Mesodermal cell (in vitro differentiated cells): ENCODE measurements around the gene NHLRC2.
A peak's percentile ranks its signal among the peaks of the same experiment; 100 is the strongest.

Source experiments
- H3K27ac ChIP-seq: 2 replicates; pipeline ENCODE4 v1.7.0; 2013; ENCODE audit warnings: mild to moderate bottlenecking, low read depth, low read length, moderate library complexity; ENCODE audit not compliant: severe bottlenecking
- H3K36me3 ChIP-seq: 2 replicates; pipeline ENCODE4 v1.7.1; 2013; ENCODE audit warnings: mild to moderate bottlenecking, low read length, moderate library complexity; ENCODE audit not compliant: control insufficient read depth, insufficient read depth
- H3K4me1 ChIP-seq: one replicate; pipeline ENCODE4 v1.7.1; 2013; ENCODE audit warnings: mild to moderate bottlenecking, low read length; ENCODE audit not compliant: insufficient read depth, control insufficient read depth, poor library complexity, severe bottlenecking
- H3K4me3 ChIP-seq: 2 replicates; pipeline ENCODE4 v1.7.0; 2013; ENCODE audit warnings: low read length, control low read depth, mild to moderate bottlenecking; ENCODE audit not compliant: insufficient read depth, poor library complexity, severe bottlenecking; ENCODE audit errors: extremely low read depth
- H3K9me3 ChIP-seq: 2 replicates; pipeline ENCODE4 v1.7.1; 2013; ENCODE audit warnings: mild to moderate bottlenecking, low read length, moderate library complexity; ENCODE audit not compliant: control insufficient read depth
- WGBS, 2 experiments: methylation state at CpG; one replicate each; pipeline ENCODE4 v1.1.5; 2013; ENCODE audit warnings: missing lambda C conversion rate in 2 of 2; ENCODE audit not compliant: insufficient coverage in 2 of 2; 5-methylcytosine and 5-hydroxymethylcytosine counted together

Gene NHLRC2

DNA sequence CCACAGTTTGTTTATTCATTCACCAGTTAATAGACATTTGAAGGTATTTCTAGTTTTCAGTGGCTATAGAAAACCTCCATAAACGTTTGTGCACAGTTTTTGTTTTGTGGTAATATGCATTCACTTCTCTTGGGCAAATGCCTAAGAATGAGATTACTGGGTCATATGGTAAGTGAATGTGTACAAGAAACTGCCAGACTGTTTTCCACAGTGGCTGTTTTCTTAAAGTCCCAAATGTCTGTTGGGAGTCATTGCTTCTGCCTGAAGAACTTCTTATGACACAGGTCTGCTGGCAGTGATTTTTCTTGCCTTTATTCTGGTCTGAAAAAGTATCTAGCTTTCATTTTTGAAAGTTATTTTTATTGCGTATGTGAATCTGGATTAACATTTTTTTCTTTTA is 35.5 kb downstream of the NHLRC2 start:
- Histone ChIP-seq H3K4me1 (no peaks in the 10 kb centered on the region), H3K27ac (no peak overlapping the region), H3K4me3 (no peak overlapping the region), H3K9me3 (no peaks in the 10 kb centered on the region), H3K36me3 (peaks cover 30% of the 10 kb centered on the region)
- 83 to 100% methylated on average over 1 of the region's 2 CpGs for WGBS, 2 experiments

GRCh38 chr10:113890769-113891168 is 36.3 kb downstream of the NHLRC2 start:
- Histone ChIP-seq H3K9me3 (no peaks in the 10 kb centered on the region), H3K36me3 (peaks cover 33% of the 10 kb centered on the region)
- 56% methylated on average over 1 of the region's 4 CpGs; no CpG with 5 or more reads in 1 of the 2 experiments for WGBS, 2 experiments

DNA sequence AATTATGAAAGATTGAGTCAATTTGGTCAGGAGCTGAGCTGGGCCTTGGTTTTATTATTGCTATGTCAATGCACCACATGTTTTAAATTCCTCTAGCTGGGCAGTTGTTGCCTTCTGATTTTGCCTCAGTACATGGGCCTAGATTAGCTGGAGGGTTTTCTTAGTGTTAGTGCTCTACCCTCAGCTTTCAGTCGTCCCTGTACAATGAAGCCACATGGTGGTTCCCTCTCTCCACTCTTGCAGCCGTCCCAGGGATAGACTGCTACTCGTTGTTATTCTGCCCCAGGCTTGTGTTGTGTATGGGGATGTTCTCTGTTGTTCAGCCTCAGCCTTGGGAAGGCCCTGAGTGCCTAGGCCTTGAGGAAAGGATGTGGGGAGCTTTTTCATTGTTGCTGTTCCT is 37.0 kb downstream of the NHLRC2 start:
- H3K36me3 ChIP-seq = peaks cover 30% of the 10 kb centered on the region
- H3K27ac ChIP-seq = no peak overlapping the region
- H3K4me1 ChIP-seq = no peaks in the 10 kb centered on the region
- no peaks in the 10 kb centered on the region for H3K9me3 ChIP-seq
- no peak overlapping the region for H3K4me3 ChIP-seq
- 100% methylated on average over 1 of the region's 3 CpGs; no CpG with 5 or more reads in 1 of the 2 experiments for WGBS, 2 experiments

More at GRCh38 chr10:113890769-113891168, 36.3 kb downstream of the NHLRC2 start:
- H3K27ac ChIP-seq = no peak overlapping the region
- no peak overlapping the region for H3K4me3 ChIP-seq
- no peaks in the 10 kb centered on the region for H3K4me1 ChIP-seq

DNA sequence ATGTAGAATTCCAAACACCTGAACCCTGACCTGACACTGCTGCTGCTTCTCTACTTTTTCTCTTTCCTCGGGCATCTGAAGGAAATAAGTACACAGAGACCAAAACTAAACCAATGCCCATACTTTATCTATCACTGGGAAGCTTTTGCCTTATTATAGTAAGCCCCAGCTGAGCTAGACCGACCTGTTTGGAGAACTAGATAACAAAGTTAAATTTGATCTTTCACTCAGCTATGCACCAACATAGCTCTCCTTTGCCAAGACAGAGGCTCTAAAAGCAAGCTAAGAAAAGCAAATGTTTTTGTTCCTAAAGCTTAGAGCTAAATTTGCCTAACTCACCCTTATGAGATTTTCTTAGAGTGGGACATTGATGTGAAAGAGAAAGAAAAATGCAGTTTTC is 39.1 kb downstream of the NHLRC2 start:
- WGBS, 2 experiments = 100% methylated on average over 2 of the region's 2 CpGs; no CpG with 5 or more reads in 1 of the 2 experiments
- Histone ChIP-seq H3K4me3 (no peak overlapping the region), H3K4me1 (peaks cover 10% of the 10 kb centered on the region), H3K36me3 (peaks cover 21% of the 10 kb centered on the region), H3K9me3 (no peaks in the 10 kb centered on the region), H3K27ac (no peak overlapping the region)

DNA sequence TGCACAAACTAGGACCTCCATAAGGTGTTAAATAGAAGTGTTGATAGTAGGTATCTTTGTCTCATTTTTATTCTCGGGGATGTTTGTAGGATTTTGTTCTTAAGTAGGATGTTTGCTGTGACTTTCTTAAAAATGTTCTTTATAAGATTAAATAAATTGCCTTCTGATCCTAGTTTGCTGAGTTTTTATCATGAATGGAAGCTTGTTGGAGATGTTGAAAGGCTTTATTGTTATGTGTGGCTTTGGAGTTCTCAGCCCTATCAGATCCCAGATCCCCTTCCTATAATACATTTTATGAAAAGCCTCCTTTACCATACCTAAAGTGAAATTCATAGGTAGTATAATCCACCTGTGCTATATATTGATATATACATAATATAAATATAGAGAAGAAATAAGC is 40.1 kb downstream of the NHLRC2 start:
- Histone ChIP-seq H3K4me1 (peaks cover 14% of the 10 kb centered on the region), H3K4me3 (no peak overlapping the region), H3K36me3 (peaks cover 21% of the 10 kb centered on the region), H3K9me3 (no peaks in the 10 kb centered on the region), H3K27ac (no peak overlapping the region)
- 100% methylated on average over 1 of the region's 1 CpG; no CpG with 5 or more reads in 1 of the 2 experiments for WGBS, 2 experiments

DNA sequence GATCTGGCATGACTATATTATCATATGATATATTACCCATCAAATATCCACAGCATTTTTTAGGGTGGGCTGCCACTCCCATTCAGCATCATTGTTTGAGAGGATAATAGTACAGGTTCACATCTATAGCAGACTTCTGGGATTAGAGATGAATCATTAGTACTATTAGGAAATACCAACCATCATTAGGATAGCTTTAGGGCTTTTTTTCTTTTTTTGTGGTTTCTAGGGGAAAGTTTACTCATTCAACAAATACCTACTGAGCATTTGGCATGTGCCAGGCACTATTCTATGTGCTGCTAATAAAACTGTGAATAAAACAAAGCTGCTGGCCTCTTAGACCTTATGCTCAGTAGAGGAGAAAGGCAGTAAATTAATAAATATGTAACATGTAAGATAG is 40.6 kb downstream of the NHLRC2 start:
- H3K4me1 ChIP-seq = peaks cover 14% of the 10 kb centered on the region
- no peaks in the 10 kb centered on the region for H3K9me3 ChIP-seq
- no peak overlapping the region for H3K4me3 ChIP-seq
- H3K27ac ChIP-seq = no peak overlapping the region
- peaks cover 24% of the 10 kb centered on the region for H3K36me3 ChIP-seq

- WGBS, 2 experiments = 83 to 100% methylated on average over 1 to 3 of the region's 6 CpGs
- H3K27ac ChIP-seq = no peak overlapping the region
Measured at GRCh38 chr10:113897693-113898618, 43.5 kb downstream of the NHLRC2 start.

GRCh38 chr10:113899952-113900598 is 45.6 kb downstream of the NHLRC2 start:
- no peak overlapping the region for H3K4me3 ChIP-seq
- WGBS, 2 experiments = 92 to 100% methylated on average over 1 of the region's 2 CpGs
- H3K27ac ChIP-seq = no peak overlapping the region
- H3K36me3 ChIP-seq = peaks cover 43% of the 10 kb centered on the region
- H3K4me1 ChIP-seq = peaks cover 14% of the 10 kb centered on the region
- H3K9me3 ChIP-seq = no peaks in the 10 kb centered on the region

More at GRCh38 chr10:113897693-113898618, 43.5 kb downstream of the NHLRC2 start:
- Histone ChIP-seq H3K4me3 (no peak overlapping the region), H3K36me3 (peaks cover 38% of the 10 kb centered on the region), H3K9me3 (no peaks in the 10 kb centered on the region), H3K4me1 (peaks cover 14% of the 10 kb centered on the region)

GRCh38 chr10:113905756-113906155 is 51.3 kb downstream of the NHLRC2 start:
- no peaks in the 10 kb centered on the region for H3K4me1 ChIP-seq
- no peak overlapping the region for H3K4me3 ChIP-seq
- H3K9me3 ChIP-seq = no peaks in the 10 kb centered on the region
- H3K27ac ChIP-seq = no peak overlapping the region
- peaks cover 41% of the 10 kb centered on the region for H3K36me3 ChIP-seq
- WGBS, 2 experiments = 100% methylated on average over 1 of the region's 1 CpG; no CpG with 5 or more reads in 1 of the 2 experiments

DNA sequence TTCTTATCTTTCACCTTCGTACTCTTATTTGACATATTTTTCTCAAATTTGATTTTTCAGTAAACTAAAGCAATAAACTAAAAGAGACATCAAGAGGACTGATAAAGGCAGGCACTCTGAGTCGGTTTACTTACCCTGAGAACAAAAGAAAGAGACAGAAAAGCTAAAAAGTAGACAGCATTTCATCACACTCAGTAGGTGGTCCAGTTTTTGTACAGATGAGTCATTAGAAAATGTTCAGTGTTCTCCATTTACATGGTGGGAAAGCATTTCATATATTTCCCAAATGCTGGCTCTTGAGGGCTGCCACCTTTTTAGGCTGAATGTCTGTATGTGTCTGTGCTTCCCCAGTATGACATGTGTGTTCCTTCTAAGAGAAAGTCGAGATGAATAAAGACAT is 52.7 kb downstream of the NHLRC2 start:
- Histone ChIP-seq H3K9me3 (no peaks in the 10 kb centered on the region), H3K36me3 (peaks cover 32% of the 10 kb centered on the region), H3K4me3 (no peak overlapping the region), H3K4me1 (no peaks in the 10 kb centered on the region), H3K27ac (peak overlapping the region; percentile 55)
- 93 to 100% methylated on average over 1 to 2 of the region's 3 CpGs for WGBS, 2 experiments
